GM23248 (cell line): ENCODE results near the gene PPP6R3.

Source experiments
- EZH2 ChIP-seq: fragments of 200-600 bp; sonication (generic); IDR thresholded peaks from 2 replicates; pipeline ENCODE4 v1.6.1; 2018; ENCODE audit warnings: antibody characterized with exemption, mild to moderate bottlenecking; ENCODE audit not compliant: insufficient read depth, poor library complexity, severe bottlenecking
- EZH2phosphoT487 ChIP-seq: fragments of 200-600 bp; sonication (generic); IDR thresholded peaks from 2 replicates; pipeline ENCODE4 v1.6.1; 2018; ENCODE audit warnings: antibody characterized with exemption, moderate library complexity, mild to moderate bottlenecking, low read depth; ENCODE audit not compliant: insufficient read depth

DNA sequence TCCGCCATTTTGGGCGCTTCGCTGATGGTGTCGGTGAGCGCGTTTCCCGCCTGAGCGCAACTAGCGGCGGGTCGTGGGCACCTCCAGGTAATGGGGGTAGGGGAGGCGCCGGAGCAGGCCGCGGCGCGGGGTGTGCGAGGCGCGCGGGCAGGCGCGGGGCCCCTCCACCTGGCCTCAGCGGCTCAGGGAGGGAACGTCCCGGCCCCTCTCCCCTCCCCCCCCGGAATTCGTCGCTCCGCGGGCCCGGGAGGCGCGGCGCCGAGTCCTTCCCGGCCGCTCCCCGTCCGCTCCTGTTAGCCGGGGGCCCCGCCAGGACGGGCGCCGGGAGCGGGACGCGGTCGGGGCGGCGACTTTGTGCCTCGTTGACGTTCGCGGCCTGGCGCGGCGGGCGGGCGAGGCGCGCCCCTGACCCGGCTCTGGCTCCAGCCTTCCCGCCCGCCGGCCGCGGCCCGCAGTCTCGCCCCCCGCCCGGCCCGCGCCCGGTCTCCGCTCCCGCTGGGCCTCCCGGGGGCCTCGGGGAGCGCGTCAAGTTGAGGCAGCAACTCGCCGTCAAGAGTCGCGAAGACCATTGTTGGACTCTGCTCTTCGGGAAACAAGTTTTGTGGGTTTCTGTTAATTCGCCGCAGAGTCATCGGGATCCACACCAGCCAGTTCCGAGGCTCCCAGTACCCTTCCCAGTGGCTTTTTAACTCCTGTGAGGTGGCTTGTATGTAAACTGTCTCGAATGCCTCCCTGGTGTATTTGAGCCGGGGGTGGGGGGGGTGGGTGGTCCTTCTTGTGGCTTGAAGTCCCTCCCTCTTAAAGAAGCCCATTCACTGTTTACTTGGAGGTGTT lies at the start of gene PPP6R3:
- TF ChIP-seq EZH2 (no peak), EZH2phosphoT487 (no peak)
